K562 (cell line): ENCODE measurements around the gene CAMK2A. TPM values are rescaled to one million over a fixed set of nuclear protein-coding genes. Genes with fewer than 3 reads are reported as not detected.

Experiments
- ATAC-seq: fragments of 200-7000 bp; cut with Tn5 transposase; 3 replicates; pipeline ENCODE4 v1.9.1; 2020; ENCODE audit warnings: moderate library complexity
- BruUV-seq: library from RNA; stranded (reverse); fragments of 400-500 nt; replicated peaks from 2 replicates; lab custom pipeline; 2021; lab: Mats Ljungman, UMichigan
- CTCF ChIA-PET: fragments of 300-600 bp; formaldehyde crosslinking; extraction: SDS; loops from one replicate; lab custom pipeline; 2021; ENCODE audit warnings: low intra/inter-chr PET ratio; lab: Yijun Ruan, JAX
- POLR2A ChIA-PET: fragments of 300-600, 350-650 bp; sonication (Branson Sonifier 250); formaldehyde crosslinking; extraction: SDS; loops from one replicate; lab custom pipeline; 2021; ENCODE audit warnings: antibody characterized with exemption, inconsistent platforms; lab: Yijun Ruan, JAX
- DNase-seq, 4 experiments: peaks; one replicate each; pipeline versions ENCODE4 v3.0.0 to v3.0.0-alpha.2; 2011 to 2018; ENCODE audit warnings: low spot score in 3 of 4, mixed read lengths in 3 of 4; ENCODE audit errors: extremely low read depth in 1 of 4
- FAIRE-seq: peaks from 2 replicates; lab custom pipeline; 2011; peaks lifted over from hg19 to GRCh38; lab: Jason Lieb, UNC
- H2AFZ ChIP-seq: 2 replicates; pipeline ENCODE4 v1.6.0; 2011; ENCODE audit warnings: low read depth, low read length, control low read depth, inconsistent platforms
- H3K27ac ChIP-seq: fragments of 200-600 bp; 3 replicates; pipeline ENCODE4 v1.8.0; 2011; ENCODE audit warnings: low read depth, mild to moderate bottlenecking, control low read depth, inconsistent platforms, low read length, moderate library complexity, mixed read lengths; ENCODE audit errors: extremely low read depth
- H3K27me3 ChIP-seq, 2 experiments: fragments of 300-600 bp in 1 of 2; 2 replicates in 1 of 2; 3 replicates in 1 of 2; pipeline versions ENCODE4 v1.6.0 to v1.8.0; 2011; ENCODE audit warnings: inconsistent platforms in 2 of 2, low read length in 2 of 2, mild to moderate bottlenecking in 1 of 2, mixed read lengths in 1 of 2, moderate library complexity in 1 of 2; ENCODE audit not compliant: control insufficient read depth in 2 of 2, insufficient read depth in 2 of 2
- H3K36me3 ChIP-seq: fragments of 300-600 bp; 3 replicates; pipeline ENCODE4 v1.8.0; 2011; ENCODE audit warnings: mild to moderate bottlenecking, low read length, inconsistent platforms; ENCODE audit not compliant: control insufficient read depth, insufficient read depth
- H3K4me1 ChIP-seq, 2 experiments: fragments of 200-600 bp in 1 of 2; replicated peaks in 1 of 2; 2 replicates in 1 of 2; 3 replicates in 1 of 2; pipeline versions ENCODE4 v1.5.1 to v1.8.0; 2011; ENCODE audit warnings: inconsistent platforms in 2 of 2, low read length in 2 of 2, mild to moderate bottlenecking in 1 of 2, mixed read lengths in 1 of 2, moderate library complexity in 1 of 2; ENCODE audit not compliant: control insufficient read depth in 2 of 2, insufficient read depth in 2 of 2
- H3K4me2 ChIP-seq: 2 replicates; pipeline ENCODE4 v1.6.1; 2011; ENCODE audit warnings: low read length, control low read depth, inconsistent platforms, mixed read lengths; ENCODE audit not compliant: insufficient read depth
- H3K4me3 ChIP-seq: fragments of 200-600 bp; sonication (generic), shearing (Covaris generic); 2 replicates; pipeline ENCODE4 v1.5.1; 2016; ENCODE audit warnings: control low read depth, inconsistent platforms
- H3K79me2 ChIP-seq: fragments of 200-600 bp; 3 replicates; pipeline ENCODE4 v1.8.0; 2011; ENCODE audit warnings: low read length, inconsistent platforms; ENCODE audit not compliant: control insufficient read depth, insufficient read depth
- H3K9ac ChIP-seq, 2 experiments: 2 replicates each; pipeline versions ENCODE4 v1.6.0 to v1.6.1; 2011; ENCODE audit warnings: low read depth in 2 of 2, low read length in 2 of 2, control low read depth in 1 of 2, inconsistent platforms in 1 of 2, mild to moderate bottlenecking in 1 of 2, mixed read lengths in 1 of 2; ENCODE audit not compliant: insufficient read depth in 1 of 2
- H3K9me1 ChIP-seq: one replicate; pipeline ENCODE4 v1.6.0; 2011; ENCODE audit warnings: inconsistent platforms, mild to moderate bottlenecking, low read length, moderate library complexity; ENCODE audit not compliant: control insufficient read depth, insufficient read depth
- H3K9me3 ChIP-seq: replicated peaks from 2 replicates; pipeline ENCODE4 v1.5.1; 2011; ENCODE audit warnings: low read depth, low read length, inconsistent platforms; ENCODE audit not compliant: control insufficient read depth, insufficient read depth
- H4K20me1 ChIP-seq: replicated peaks from 2 replicates; pipeline ENCODE4 v1.6.1; 2011; ENCODE audit warnings: low read length, inconsistent platforms, mixed read lengths; ENCODE audit not compliant: control insufficient read depth, insufficient read depth
- ARHGAP35 ChIP-seq: fragments of 450-650 bp; IDR thresholded peaks from 2 replicates; pipeline ENCODE4 v1.6.1; 2018; ENCODE audit not compliant: partially characterized antibody
- CTCF ChIP-seq, 3 experiments: IDR thresholded peaks in 2 of 3; conservative IDR thresholded peaks in 1 of 3; 2 replicates each; pipeline ENCODE4 v1.5.1; 2011 to 2012; ENCODE audit warnings: low read length in 3 of 3, mild to moderate bottlenecking in 3 of 3, control low read depth in 2 of 3, improper control_type of control experiment in 1 of 3, inconsistent platforms in 1 of 3, low read depth in 1 of 3, mixed read lengths in 1 of 3, moderate library complexity in 1 of 3; ENCODE audit not compliant: insufficient read depth in 2 of 3
- FOSL1 ChIP-seq: fragments of 200-800 bp; sonication (Bioruptor generic); conservative IDR thresholded peaks from 2 replicates; pipeline ENCODE4 v1.6.1; 2016; ENCODE audit warnings: missing genetic modification characterization, missing compliant biosample characterization
- HDGF ChIP-seq: fragments of 450-650 bp; IDR thresholded peaks from 2 replicates; pipeline ENCODE4 v1.6.1; 2016
- LCOR ChIP-seq: sonication (generic); formaldehyde crosslinking; IDR thresholded peaks from 2 replicates; pipeline ENCODE4 v1.8.0; 2022; ENCODE audit warnings: mild to moderate bottlenecking, missing genetic modification reagents
- PHF8 ChIP-seq: fragments of 200-600 bp; sonication (generic); IDR thresholded peaks from 2 replicates; pipeline ENCODE4 v1.6.1; 2012; ENCODE audit warnings: mixed run types, mild to moderate bottlenecking, inconsistent platforms, low read length, moderate library complexity, borderline replicate concordance
- RBM34 ChIP-seq: fragments of 200-400 bp; formaldehyde crosslinking; IDR thresholded peaks from 2 replicates; pipeline ENCODE4 v1.6.1; 2018; ENCODE audit warnings: low read length, borderline replicate concordance; ENCODE audit not compliant: insufficient read depth
- SMARCA5 ChIP-seq: fragments of 450-650 bp; IDR thresholded peaks from 2 replicates; pipeline ENCODE4 v1.6.1; 2016
- XRCC3 ChIP-seq: fragments of 450-650 bp; IDR thresholded peaks from 2 replicates; pipeline ENCODE4 v1.6.1; 2017; ENCODE audit warnings: mild to moderate bottlenecking, moderate library complexity
- ZBTB34 ChIP-seq: fragments of 250-450 bp; sonication (Bioruptor Pico); IDR thresholded peaks from 2 replicates; pipeline ENCODE4 v1.8.0; 2021; ENCODE audit warnings: mild to moderate bottlenecking, moderate library complexity
- ZNF165 ChIP-seq: fragments of 250-450 bp; sonication (Bioruptor Pico); IDR thresholded peaks from 2 replicates; pipeline ENCODE4 v1.4.0; 2020; ENCODE audit warnings: borderline replicate concordance
- ZNF217 ChIP-seq: sonication (generic); formaldehyde crosslinking; IDR thresholded peaks from 2 replicates; pipeline ENCODE4 v1.8.0; 2022; ENCODE audit warnings: mild to moderate bottlenecking, missing genetic modification reagents
- ZNF512 ChIP-seq: IDR thresholded peaks from 2 replicates; pipeline ENCODE4 v1.6.1; 2016; ENCODE audit warnings: missing genetic modification characterization, missing compliant biosample characterization
- WGBS: fragments of 100-300 bp; shearing (Covaris generic); methylation state at CpG from one replicate; pipeline ENCODE4 v1.1.6; 2016; ENCODE audit warnings: low coverage, mixed read lengths; ENCODE audit not compliant: insufficient coverage; ENCODE audit errors: missing lambda C conversion rate; 5-methylcytosine and 5-hydroxymethylcytosine counted together
- in situ Hi-C: fragments of 300-500 bp; cut with MboI; formaldehyde crosslinking; loops from 4 replicates; pipeline ENCODE4 v1.15.0; 2018; ENCODE audit warnings: inconsistent platforms, mixed read lengths
- intact Hi-C: fragments of 100-400 bp; cut with micrococcal nuclease; formaldehyde crosslinking; loops from 2 replicates; pipeline ENCODE4 v1.14.2; 2022
- polyA plus RNA-seq, 8 experiments: library from polyadenylated mRNA; depleted of rRNA in 4 of 8; stranded (reverse) in 5 of 8; unstranded in 3 of 8; fragments of >200 nt; fragmentation: Nextera tagmentation in 2 of 8; fragmentation: Illumina TruSeq in 1 of 8; extraction: Ambion mirVana in 2 of 8; extraction: Trizol in 1 of 8; gene quantifications; 2 replicates each; pipeline versions ENCODE4 v1.2.1 to v1.2.3, GENCODE V29; 2011 to 2014; ENCODE audit warnings: inconsistent platforms in 1 of 8, missing spikeins in 1 of 8
- total RNA-seq, 7 experiments: library from RNA; depleted of rRNA in 6 of 7; stranded (reverse); fragments of >200 nt in 6 of 7; fragmentation: Illumina TruSeq in 2 of 7; extraction: Trizol in 2 of 7; gene quantifications; 2 replicates each; pipeline versions ENCODE4 v1.2.1 to v1.2.3, GENCODE V29; 2011 to 2021; ENCODE audit warnings: low replicate concordance in 1 of 7
- TF ChIP-seq, protein P1 (sequence below): sonication (generic); formaldehyde crosslinking; IDR thresholded peaks from 2 replicates; pipeline ENCODE4 v1.5.0; 2020; ENCODE audit warnings: missing genetic modification reagents
- TF ChIP-seq, protein P2 (sequence below), 2 experiments: fragments of 450-650 bp in 1 of 2; sonication (generic) in 1 of 2; formaldehyde crosslinking in 1 of 2; IDR thresholded peaks in 1 of 2; conservative IDR thresholded peaks in 1 of 2; 2 replicates each; pipeline versions ENCODE4 v1.6.1 to v1.8.1; 2016 to 2023; ENCODE audit warnings: mild to moderate bottlenecking in 2 of 2, moderate library complexity in 2 of 2, inconsistent platforms in 1 of 2, missing genetic modification reagents in 1 of 2

CAMK2A gene
- total and polyA plus RNA-seq, 9 of the 15 experiments (the other 6 are each of a cell fraction or from before 2014, with no cell fraction given): 0.01 to 0.18 (median 0.04) TPM; not detected in 6

DNA sequence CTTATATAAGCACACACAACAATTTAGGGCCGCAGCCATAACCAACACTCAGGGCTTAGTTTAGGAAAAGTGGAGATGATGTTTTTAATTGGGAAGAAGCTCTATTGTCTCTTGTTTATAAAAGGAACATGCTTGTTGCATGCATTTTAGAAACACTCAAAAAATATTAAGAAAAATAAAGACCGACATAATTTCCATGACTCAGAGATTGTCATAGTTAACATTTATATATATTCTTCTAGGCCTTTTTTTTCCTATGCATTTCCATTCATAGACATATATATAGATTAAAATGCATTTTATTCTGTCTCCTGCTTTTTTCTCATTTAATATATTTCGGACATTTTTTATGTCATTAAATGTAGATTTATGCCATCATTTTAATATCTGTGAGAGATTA, 26.7 kb upstream of the CAMK2A start:
- ATAC-seq (no peak), DNase-seq (no peak), FAIRE-seq (no peak)
- Histone ChIP-seq H3K27ac (no peak overlapping the region), H3K9me3 (no peaks in the 10 kb centered on the region; the same call in 1 of the 2 replicates), H3K4me3 (no peak overlapping the region), H3K4me1 (peaks cover 0 to 4% of the 10 kb centered on the region in 2 experiments; a peak in 2 of 5 replicates), H3K9me1 (no peaks in the 10 kb centered on the region), H3K4me2 (no peak overlapping the region), H2AFZ (no peak overlapping the region), H3K27me3 (peaks cover 13 to 37% of the 10 kb centered on the region in 2 experiments; a peak in 4 of 5 replicates), H4K20me1 (peaks cover 2% of the 10 kb centered on the region; the same call in 1 of the 2 replicates), H3K36me3 (no peaks in the 10 kb centered on the region), H3K9ac (no peak overlapping the region), H3K79me2 (no peaks in the 10 kb centered on the region)
- BruUV-seq: no TSS peak
- in situ Hi-C loops: no loop called here
- POLR2A ChIA-PET: interaction anchor here (0.6 kb wide), 1 partner anchor 13 kb away, joined by 3 read pairs; no protein-coding TSS in a partner anchor
- 19% methylated on average over 3 of the region's 3 CpGs for WGBS
- intact Hi-C loops: no loop called here
- CTCF ChIA-PET: no interaction called here
- TF ChIP-seq SMARCA5: no peak
- TF ChIP-seq HDGF: no peak
- TF ChIP-seq, protein P1, sequence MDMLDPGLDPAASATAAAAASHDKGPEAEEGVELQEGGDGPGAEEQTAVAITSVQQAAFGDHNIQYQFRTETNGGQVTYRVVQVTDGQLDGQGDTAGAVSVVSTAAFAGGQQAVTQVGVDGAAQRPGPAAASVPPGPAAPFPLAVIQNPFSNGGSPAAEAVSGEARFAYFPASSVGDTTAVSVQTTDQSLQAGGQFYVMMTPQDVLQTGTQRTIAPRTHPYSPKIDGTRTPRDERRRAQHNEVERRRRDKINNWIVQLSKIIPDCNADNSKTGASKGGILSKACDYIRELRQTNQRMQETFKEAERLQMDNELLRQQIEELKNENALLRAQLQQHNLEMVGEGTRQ (CRISPR knock-in tag): no peak
- TF ChIP-seq CTCF (IDR thresholded peaks at IDR 0.05 in 2 of 3, conservative IDR thresholded peaks at IDR 0.05 in 1 of 3; ENCODE audit: insufficient read depth in 2 of 3, low read depth in 1 of 3, low read length in 3 of 3): no peak
- no peak for TF ChIP-seq ZBTB34 (CRISPR knock-in tag)
- no peak for TF ChIP-seq RBM34
- TF ChIP-seq FOSL1 (tag): no peak
- no peak for TF ChIP-seq LCOR
- no peak for TF ChIP-seq ARHGAP35
- no peak for TF ChIP-seq PHF8
- TF ChIP-seq XRCC3: no peak
- TF ChIP-seq ZNF512 (tag): no peak
- no peak for TF ChIP-seq ZNF165 (CRISPR knock-in tag)
- no peak for TF ChIP-seq ZNF217 (CRISPR knock-in tag)
- TF ChIP-seq, protein P2, sequence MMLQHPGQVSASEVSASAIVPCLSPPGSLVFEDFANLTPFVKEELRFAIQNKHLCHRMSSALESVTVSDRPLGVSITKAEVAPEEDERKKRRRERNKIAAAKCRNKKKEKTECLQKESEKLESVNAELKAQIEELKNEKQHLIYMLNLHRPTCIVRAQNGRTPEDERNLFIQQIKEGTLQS (IDR thresholded peaks at IDR 0.05): no peak
- TF ChIP-seq, protein P2 (CRISPR knock-in tag; conservative IDR thresholded peaks at IDR 0.05): no peak
